IPS-20b (cell line): Measurements from ENCODE around the gene NELFB.

ENCODE experiments used
- H3K27ac ChIP-seq: one replicate; pipeline ENCODE4 v1.5.1; 2013; ENCODE audit warnings: low read length
- H3K27me3 ChIP-seq: 2 replicates; pipeline ENCODE4 v1.6.1; 2013; ENCODE audit warnings: mild to moderate bottlenecking, low read length, inconsistent platforms; ENCODE audit not compliant: insufficient read depth
- H3K36me3 ChIP-seq: 2 replicates; pipeline ENCODE4 v1.6.1; 2013; ENCODE audit warnings: low read depth, mild to moderate bottlenecking, inconsistent platforms, low read length, moderate library complexity; ENCODE audit not compliant: insufficient read depth
- H3K4me1 ChIP-seq: 2 replicates; pipeline ENCODE4 v1.6.1; 2013; ENCODE audit warnings: mild to moderate bottlenecking, control low read depth, inconsistent platforms, low read length, moderate library complexity; ENCODE audit not compliant: insufficient read depth
- H3K4me3 ChIP-seq: 2 replicates; pipeline ENCODE4 v1.5.1; 2013; ENCODE audit warnings: mild to moderate bottlenecking, low read length, inconsistent platforms
- H3K9ac ChIP-seq: 2 replicates; pipeline ENCODE4 v1.6.1; 2013; ENCODE audit warnings: low read depth, mild to moderate bottlenecking, inconsistent platforms, low read length, moderate library complexity
- H3K9me3 ChIP-seq: 2 replicates; pipeline ENCODE4 v1.6.1; 2013; ENCODE audit warnings: mild to moderate bottlenecking, low read depth, low read length, inconsistent platforms; ENCODE audit not compliant: insufficient read depth

The NELFB gene

GRCh38 chr9:137218754-137219271 is 36.3 kb upstream of the NELFB start:
- Histone ChIP-seq H3K9ac (no peak overlapping the region), H3K27ac (no peak overlapping the region), H3K4me3 (no peak overlapping the region), H3K36me3 (peaks cover 18% of the 10 kb centered on the region), H3K4me1 (no peaks in the 10 kb centered on the region; the same call in 1 of the 2 replicates), H3K27me3 (peaks cover 9% of the 10 kb centered on the region), H3K9me3 (no peaks in the 10 kb centered on the region)

DNA sequence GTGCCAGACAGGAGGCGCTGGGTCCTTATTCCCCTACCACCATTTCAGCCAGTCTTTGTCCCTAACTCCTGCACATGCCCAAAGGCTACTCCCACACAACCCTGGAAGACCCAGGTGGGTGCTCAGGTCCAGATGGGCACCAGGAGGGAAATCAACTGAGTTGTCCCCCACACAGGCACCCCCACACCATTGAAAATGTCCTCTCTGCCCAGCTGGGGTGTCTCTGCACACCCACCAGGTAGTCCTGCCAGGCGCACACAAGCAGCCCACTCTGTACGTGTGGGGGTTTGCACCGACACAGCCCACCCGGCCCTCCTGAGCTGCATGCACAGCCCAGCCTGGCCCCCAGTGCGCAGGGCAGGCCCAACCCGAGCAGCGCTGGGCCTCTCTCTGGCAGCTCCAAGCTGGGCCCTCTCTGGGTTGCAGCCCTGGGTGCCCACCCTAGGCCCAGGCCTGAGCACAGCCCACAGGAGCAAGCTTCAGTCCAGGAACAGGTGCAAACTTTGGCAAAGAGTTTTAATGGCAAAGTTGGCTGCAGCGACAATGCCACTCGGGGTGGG is 35.3 kb upstream of the NELFB start:
- peaks cover 17% of the 10 kb centered on the region for H3K36me3 ChIP-seq
- H3K4me3 ChIP-seq, result no peak overlapping the region
- peaks cover 9% of the 10 kb centered on the region for H3K27me3 ChIP-seq
- H3K27ac ChIP-seq, result no peak overlapping the region
- peaks cover 3% of the 10 kb centered on the region; the same call in 1 of the 2 replicates for H3K4me1 ChIP-seq
- no peaks in the 10 kb centered on the region for H3K9me3 ChIP-seq
- H3K9ac ChIP-seq, result no peak overlapping the region

GRCh38 chr9:137220317-137221094 is 34.6 kb upstream of the NELFB start:
- Histone ChIP-seq H3K4me1 (peaks cover 3% of the 10 kb centered on the region; the same call in 1 of the 2 replicates), H3K4me3 (no peak overlapping the region), H3K27me3 (peaks cover 9% of the 10 kb centered on the region), H3K36me3 (peaks cover 10% of the 10 kb centered on the region), H3K27ac (no peak overlapping the region), H3K9me3 (no peaks in the 10 kb centered on the region), H3K9ac (no peak overlapping the region)

DNA sequence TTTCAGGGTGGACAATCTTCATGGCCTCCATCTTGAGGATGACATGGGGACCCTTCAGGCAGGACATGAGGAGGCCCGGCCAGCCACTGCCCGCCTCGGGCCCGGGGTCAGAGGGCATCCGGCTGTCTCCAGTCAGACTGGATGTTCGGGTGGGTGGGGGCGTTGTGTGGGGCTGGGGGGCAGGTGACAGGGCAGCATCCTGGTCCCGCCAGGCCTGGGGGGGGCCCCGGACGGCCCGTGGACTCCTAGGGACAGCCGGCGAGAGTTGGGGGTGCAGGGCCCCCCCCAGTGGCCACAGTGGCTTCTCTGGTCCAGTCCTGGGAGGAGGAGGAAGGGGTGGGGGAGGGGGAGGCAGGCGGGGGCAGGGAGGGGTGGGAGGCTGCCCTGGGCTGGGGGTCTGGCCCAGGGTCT is 34.0 kb upstream of the NELFB start:
- H3K4me1 ChIP-seq, result peaks cover 3% of the 10 kb centered on the region; the same call in 1 of the 2 replicates
- no peak overlapping the region for H3K9ac ChIP-seq
- no peak overlapping the region for H3K4me3 ChIP-seq
- H3K9me3 ChIP-seq, result no peaks in the 10 kb centered on the region
- H3K27ac ChIP-seq, result no peak overlapping the region
- H3K36me3 ChIP-seq, result 0 out of 2 replicates have a peak, but pooled peaks cover 5% of the 10 kb centered on the region
- H3K27me3 ChIP-seq, result peaks cover 9% of the 10 kb centered on the region

- Histone ChIP-seq H3K27me3 (peaks cover 9% of the 10 kb centered on the region), H3K36me3 (0 out of 2 replicates have a peak, but pooled peaks cover 1% of the 10 kb centered on the region), H3K27ac (no peak overlapping the region), H3K4me3 (peak overlapping the region; percentile 52; the same call in 1 of the 2 replicates), H3K9ac (no peak overlapping the region), H3K4me1 (peaks cover 3% of the 10 kb centered on the region; the same call in 1 of the 2 replicates), H3K9me3 (no peaks in the 10 kb centered on the region)
Measured at GRCh38 chr9:137221506-137222111, 33.5 kb upstream of the NELFB start.

- Histone ChIP-seq H3K36me3 (no peaks in the 10 kb centered on the region), H3K27ac (no peak within 1 kb of the TSS), H3K9me3 (no peaks in the 10 kb centered on the region), H3K27me3 (peaks cover 9% of the 10 kb centered on the region), H3K9ac (no peak within 1 kb of the TSS), H3K4me3 (peak within 1 kb of the TSS; percentile 86), H3K4me1 (peaks cover 3% of the 10 kb centered on the region; the same call in 1 of the 2 replicates)
Measured at GRCh38 chr9:137222190-137223077, 32.7 kb upstream of the NELFB start, which contains the start of gene RNF208. Gene RNF208, minus strand, starts transcription at chr9:137222240. Its CDS starts 1,028 bp downstream, at chr9:137221212.

DNA sequence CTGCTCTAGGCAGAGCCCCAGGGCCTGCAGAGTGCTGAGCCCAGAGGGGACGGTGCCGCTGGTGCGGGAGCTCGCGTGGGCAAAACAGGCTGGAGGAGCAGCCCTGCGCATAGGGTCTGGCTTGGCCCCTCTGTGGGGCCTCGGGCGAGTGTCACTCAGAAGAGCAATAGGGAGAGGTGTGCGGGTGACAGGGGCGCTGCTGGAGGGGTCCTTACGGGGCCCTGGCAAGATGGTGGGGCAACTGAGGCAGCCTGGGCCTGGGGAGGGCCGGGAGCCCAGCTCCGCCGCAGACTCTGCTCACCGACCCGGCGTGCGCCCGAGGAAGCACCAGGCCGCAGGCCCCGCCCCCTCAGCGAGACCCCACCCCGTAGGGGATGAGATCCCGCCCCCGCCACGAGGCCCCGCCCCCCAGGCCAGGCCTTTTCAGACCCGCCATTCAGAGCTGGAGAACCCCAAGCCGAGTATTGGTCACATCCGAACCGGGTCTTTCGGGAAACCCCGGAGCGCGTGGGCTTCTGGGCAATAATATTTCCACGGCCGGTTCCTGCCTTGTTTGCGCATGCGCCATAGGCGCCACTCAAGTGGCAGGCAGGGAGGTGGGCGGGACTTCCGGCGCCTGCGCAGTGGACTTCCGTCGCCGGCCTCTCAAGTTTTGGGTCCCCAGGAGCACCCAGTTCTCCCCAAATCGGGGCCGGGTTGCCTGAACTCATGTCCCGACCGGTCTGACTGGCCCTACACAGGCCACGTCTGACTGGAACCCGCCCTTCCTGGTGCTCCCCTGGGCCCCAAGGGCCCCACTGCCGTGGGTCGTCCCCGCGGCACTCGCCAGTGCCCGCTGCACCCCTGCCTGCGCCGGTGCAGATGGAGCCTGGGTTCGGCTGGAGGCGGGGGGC is 31.8 kb upstream of the NELFB start:
- Histone ChIP-seq H3K36me3 (no peaks in the 10 kb centered on the region), H3K27ac (no peak overlapping the region), H3K4me1 (peaks cover 3% of the 10 kb centered on the region; the same call in 1 of the 2 replicates), H3K4me3 (peak overlapping the region; percentile 86), H3K9me3 (no peaks in the 10 kb centered on the region), H3K27me3 (peaks cover 9% of the 10 kb centered on the region), H3K9ac (peak overlapping the region; percentile 91)

GRCh38 chr9:137224830-137225694 is 30.1 kb upstream of the NELFB start, which contains the start of gene CYSRT1:
Gene CYSRT1, plus strand, starts transcription at chr9:137225174. Its CDS starts 448 bp downstream, at chr9:137225622.
- H3K9ac ChIP-seq, result peak within 1 kb of the TSS; percentile 91
- H3K9me3 ChIP-seq, result no peaks in the 10 kb centered on the region
- no peaks in the 10 kb centered on the region for H3K36me3 ChIP-seq
- peaks cover 9% of the 10 kb centered on the region for H3K27me3 ChIP-seq
- peak within 1 kb of the TSS; percentile 86 for H3K4me3 ChIP-seq
- peaks cover 3% of the 10 kb centered on the region; the same call in 1 of the 2 replicates for H3K4me1 ChIP-seq
- no peak within 1 kb of the TSS for H3K27ac ChIP-seq

- Histone ChIP-seq H3K4me1 (peaks cover 3% of the 10 kb centered on the region; the same call in 1 of the 2 replicates), H3K27me3 (peaks cover 9% of the 10 kb centered on the region), H3K9me3 (no peaks in the 10 kb centered on the region), H3K9ac (no peak overlapping the region), H3K27ac (no peak overlapping the region), H3K4me3 (no peak overlapping the region), H3K36me3 (no peaks in the 10 kb centered on the region)
Measured at GRCh38 chr9:137225699-137226331, 29.3 kb upstream of the NELFB start.
